Anterior cingulate cortex (tissue), 58 donors: ENCODE results near the gene NPC1.

Experiments used
- DNase-seq, 58 donors: peaks; one replicate each; lab custom pipeline; 2025; lab: John Stamatoyannopoulos, UW

NPC1 gene

DNA sequence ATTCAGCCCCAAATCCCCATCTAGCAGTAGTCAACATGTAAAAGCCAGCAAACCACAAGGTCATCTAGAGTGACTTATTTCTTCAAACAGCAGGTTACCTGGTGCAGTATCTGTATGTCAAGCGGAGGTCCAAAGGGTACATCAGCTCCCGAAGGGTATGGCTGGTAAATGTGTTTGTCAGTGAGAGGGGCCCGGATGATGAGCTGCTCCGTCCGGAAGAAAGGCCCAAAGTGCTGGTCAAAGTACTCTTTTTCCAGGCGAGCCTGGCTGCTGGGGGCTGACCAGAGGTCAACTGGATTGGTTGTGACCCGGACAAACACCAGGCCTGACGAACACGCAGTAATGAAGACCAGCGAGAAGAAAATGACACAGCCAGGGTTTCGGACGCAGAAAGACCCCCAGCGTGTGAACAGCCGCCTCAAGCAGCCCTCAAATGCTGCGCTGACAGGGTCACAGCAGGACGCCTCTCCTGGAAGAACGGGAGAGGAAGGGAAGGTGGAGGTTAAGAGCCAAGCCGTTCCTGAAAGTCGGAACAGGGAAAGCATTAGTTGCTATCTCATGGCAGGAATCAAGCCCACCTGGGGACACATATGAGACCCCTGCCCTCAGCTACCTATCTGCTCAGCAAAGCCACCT, 30.0 kb downstream of the NPC1 start:
- no peak for DNase-seq

GRCh38 chr18:23553887-23554286, 32.4 kb downstream of the NPC1 start:
- DNase-seq: no peak

GRCh38 chr18:23552505-23552904, 33.8 kb downstream of the NPC1 start:
- DNase-seq: no peak

DNA sequence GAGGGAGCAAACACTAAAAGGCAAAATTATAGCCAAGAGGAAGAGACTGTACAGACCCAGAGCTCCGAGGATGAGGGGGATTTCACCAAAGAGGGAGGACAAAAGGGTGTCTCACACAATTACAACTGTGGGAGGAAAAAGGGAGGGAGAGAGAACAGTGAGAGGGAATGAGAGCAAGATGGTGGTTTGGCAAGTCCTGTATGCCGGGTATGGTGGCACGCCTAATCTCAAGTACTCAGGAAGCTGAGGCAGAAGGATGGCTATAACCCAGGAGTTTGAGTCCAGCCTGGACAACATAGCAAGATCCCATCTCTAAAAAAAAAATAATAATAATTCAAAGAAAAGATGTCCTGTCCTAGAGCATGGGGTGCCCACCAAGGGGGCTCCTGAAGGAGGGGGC, 34.3 kb downstream of the NPC1 start:
- no peak for DNase-seq

DNA sequence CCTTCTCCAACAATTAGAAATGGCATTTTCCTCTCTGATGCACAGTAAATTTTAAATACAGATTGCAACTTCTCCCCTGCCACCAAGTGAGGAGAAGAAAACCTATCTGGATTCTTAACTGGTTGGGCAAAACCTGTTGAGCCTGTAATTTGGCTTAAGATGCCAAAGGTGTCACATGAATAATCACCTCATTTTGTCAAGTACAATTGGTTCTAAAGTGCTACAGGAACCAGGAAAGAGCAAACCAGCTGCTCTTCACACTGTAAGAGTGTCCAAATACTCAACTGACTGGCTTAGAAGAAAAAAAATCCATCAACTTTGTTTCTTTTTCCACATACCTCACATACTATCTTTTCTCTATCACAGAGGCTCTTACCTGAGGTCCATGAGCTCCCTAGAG, 35.4 kb downstream of the NPC1 start:
- DNase-seq: no peak

- DNase-seq: no peak
These were observed 37.6 kb downstream of the NPC1 start for GRCh38 chr18:23548719-23549118.

GRCh38 chr18:23548275-23548674, 38.0 kb downstream of the NPC1 start:
- DNase-seq: no peak

DNA sequence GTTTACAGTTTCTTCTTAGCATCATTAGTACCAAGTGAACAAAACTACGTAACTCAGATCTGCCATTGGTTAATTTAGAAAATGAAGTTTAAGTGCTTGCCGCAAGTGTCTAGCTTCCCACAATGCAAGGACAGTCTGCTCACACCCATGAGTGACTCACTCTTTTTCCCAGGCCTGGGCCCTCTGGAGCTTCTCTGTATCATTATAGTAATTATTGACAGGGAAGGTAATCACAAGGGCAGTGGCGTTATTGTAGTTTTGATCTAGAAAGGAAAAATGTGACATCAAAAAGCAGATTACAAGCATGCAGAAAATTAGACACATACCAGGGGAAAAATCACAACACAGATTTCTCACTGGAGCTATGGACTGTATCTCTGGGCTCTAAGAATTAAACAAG, 38.5 kb downstream of the NPC1 start:
- no peak for DNase-seq

DNA sequence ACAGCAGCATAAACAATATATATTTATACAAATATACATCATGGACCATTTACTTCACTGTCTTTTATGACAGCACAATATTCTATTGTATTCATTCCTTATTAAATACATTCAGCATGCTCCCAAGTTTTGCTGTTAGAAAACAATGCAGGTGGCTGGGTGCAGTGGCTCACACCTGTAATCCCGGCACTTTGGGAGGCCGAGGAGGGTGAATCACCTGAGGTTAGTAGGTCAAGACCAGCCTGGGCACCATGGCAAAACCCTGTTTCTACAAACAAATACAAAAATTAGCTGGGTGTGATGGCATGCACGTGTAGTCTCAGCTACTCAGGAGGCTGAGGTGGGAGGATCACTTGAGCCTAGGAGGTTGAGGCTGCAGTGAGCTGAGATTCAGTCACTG, 39.0 kb downstream of the NPC1 start:
- no peak for DNase-seq

GRCh38 chr18:23545247-23545789, 41.0 kb downstream of the NPC1 start:
- DNase-seq: no peak

- DNase-seq: no peak
These were observed 43.8 kb downstream of the NPC1 start for GRCh38 chr18:23542461-23542860.

DNA sequence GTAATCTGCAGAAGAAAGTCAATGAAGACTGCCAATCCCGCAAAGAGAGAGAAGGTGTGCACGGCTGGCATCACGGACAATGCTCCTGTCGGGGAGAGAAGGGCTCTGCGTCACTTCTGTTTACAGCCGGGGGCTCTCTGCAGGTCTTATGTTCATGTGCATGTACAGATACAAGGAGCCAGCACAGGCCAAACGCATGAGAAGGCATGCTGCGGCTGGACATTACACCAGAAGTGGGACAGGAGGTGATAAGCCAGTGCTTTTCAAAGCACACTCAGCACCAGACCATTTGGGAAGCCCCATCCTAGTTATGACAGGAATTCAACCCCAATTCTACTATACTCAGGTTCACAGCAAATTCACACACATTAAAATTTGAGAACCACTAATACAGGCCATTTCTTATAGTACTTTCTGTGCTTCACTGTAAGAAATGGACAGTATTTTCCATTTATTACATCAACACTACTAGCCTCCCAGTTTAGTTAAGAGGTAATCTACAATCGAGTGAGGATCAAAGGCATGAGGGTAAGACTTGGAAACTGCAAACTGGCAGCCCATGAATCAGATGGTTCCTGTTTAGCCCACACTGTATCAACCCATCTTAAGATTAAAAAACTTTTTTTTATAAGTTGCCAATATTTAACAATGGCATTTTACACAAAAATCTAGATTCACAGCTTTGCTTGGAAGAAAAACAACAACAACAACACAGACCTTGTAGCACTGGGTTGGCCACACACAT, 44.8 kb downstream of the NPC1 start:
- no peak for DNase-seq

DNA sequence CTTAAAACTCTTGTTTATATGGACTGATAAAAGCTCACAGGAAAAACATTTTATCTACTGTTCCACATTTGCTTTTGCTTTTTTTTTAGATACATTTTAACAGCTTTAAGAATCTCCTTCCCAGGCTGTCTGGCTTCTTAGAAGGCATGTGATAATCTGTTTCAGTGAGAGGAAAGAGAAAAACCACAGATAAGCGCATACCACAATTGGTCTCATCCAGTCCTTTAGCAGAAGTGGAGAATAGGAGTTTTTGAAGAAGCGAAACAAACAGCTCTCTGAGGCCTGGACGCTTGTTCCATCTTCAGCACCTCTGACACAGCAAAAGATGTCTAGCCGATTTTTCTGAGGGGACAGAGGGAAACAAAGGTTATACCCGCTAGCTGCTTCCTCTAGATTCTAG, 45.4 kb downstream of the NPC1 start:
- peak in 3 of 58 donors; percentile 11 to 41 (median 22) for DNase-seq

GRCh38 chr18:23539911-23540525, 46.3 kb downstream of the NPC1 start:
- no peak for DNase-seq

- no peak for DNase-seq
These were observed 47.0 kb downstream of the NPC1 start for GRCh38 chr18:23539296-23539695.

GRCh38 chr18:23538870-23539269, 47.4 kb downstream of the NPC1 start:
- no peak for DNase-seq

- no peak for DNase-seq
These were observed 48.3 kb downstream of the NPC1 start for GRCh38 chr18:23538001-23538400.

- DNase-seq: no peak
These were observed 49.0 kb downstream of the NPC1 start for GRCh38 chr18:23537274-23537673.

GRCh38 chr18:23536204-23536603, 50.1 kb downstream of the NPC1 start:
- DNase-seq: no peak

GRCh38 chr18:23534276-23534675, 52.0 kb downstream of the NPC1 start:
- DNase-seq: no peak

GRCh38 chr18:23532848-23533247, 53.5 kb downstream of the NPC1 start:
- no peak for DNase-seq

DNA sequence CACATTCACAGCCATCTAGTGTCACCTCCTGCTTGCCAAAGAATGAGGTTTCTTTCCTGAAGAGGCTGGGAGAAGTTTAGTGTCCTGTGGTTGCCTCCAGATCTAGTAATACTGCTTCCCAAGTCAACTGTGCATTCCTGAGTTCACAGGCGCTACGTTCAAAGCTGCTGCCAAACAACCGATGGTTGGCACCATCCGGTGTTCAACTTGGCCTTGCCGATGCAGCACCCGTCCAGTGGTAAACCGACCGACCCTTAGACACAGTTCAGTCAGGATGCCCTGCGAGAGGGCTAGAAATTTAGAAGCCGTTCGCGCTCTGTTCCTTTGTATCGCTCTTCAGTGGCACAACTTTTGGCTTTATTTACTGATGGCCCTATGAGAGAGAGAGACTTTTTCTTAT, 54.4 kb downstream of the NPC1 start:
- no peak for DNase-seq
